Osteocyte (in vitro differentiated cells): ENCODE results near the gene ANKRD29. TPM values are rescaled to one million over a fixed set of nuclear protein-coding genes. Genes with fewer than 3 reads are reported as not detected.

ENCODE experiments used
- DNase-seq: peaks from one replicate; pipeline ENCODE4 v3.0.0; 2021; ENCODE audit warnings: mixed read lengths; ENCODE audit not compliant: unreplicated experiment; ENCODE audit errors: extremely low spot score
- H3K27ac Mint-ChIP-seq: one replicate; pipeline ENCODE4 v1.8.0; 2021; ENCODE audit warnings: mild to moderate bottlenecking, mixed read lengths; ENCODE audit not compliant: unreplicated experiment
- H3K27me3 Mint-ChIP-seq: one replicate; pipeline ENCODE4 v1.8.0; 2021; ENCODE audit warnings: mixed read lengths; ENCODE audit not compliant: unreplicated experiment
- H3K36me3 Mint-ChIP-seq: one replicate; pipeline ENCODE4 v1.8.0; 2021; ENCODE audit warnings: mixed read lengths; ENCODE audit not compliant: unreplicated experiment
- H3K4me1 Mint-ChIP-seq: one replicate; pipeline ENCODE4 v1.8.0; 2021; ENCODE audit warnings: mixed read lengths; ENCODE audit not compliant: unreplicated experiment
- H3K4me3 Mint-ChIP-seq: one replicate; pipeline ENCODE4 v1.8.0; 2021; ENCODE audit warnings: mild to moderate bottlenecking, moderate library complexity, mixed read lengths; ENCODE audit not compliant: unreplicated experiment
- H3K9me3 Mint-ChIP-seq: one replicate; pipeline ENCODE4 v1.8.0; 2021; ENCODE audit warnings: mixed read lengths; ENCODE audit not compliant: unreplicated experiment
- total RNA-seq: library from RNA; stranded (reverse); gene quantifications from 2 replicates; pipeline ENCODE4 v1.2.1, GENCODE V29; 2021
- TF ChIP-seq, protein P1 (sequence below): fragments of 200-600 bp; sonication (generic); IDR thresholded peaks from 2 replicates; pipeline ENCODE4 v1.5.0; 2021; ENCODE audit warnings: antibody characterized with exemption, mild to moderate bottlenecking, moderate library complexity

Gene ANKRD29
- total RNA-seq, 1 donor from 2014 or later: not detected

DNA sequence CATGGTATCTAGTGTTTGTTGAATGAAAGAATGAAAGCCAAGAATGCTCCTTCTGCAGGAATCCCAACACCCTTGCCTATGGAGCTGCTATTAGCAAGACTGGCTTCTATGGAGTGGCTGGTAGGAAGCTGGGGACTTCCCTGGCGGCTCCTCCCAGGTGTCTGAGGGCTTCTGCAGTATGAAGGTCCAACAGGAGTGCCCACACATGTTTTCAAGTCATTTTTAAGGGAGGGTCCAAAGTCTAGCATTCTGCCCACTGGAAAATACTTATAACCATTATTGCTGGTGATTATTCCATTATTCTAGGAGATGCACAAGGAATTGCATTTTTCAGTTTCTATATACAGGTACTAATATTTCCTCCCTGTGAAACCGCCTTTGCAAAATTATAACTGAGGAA, 54.5 kb downstream of the ANKRD29 start:
- no peak overlapping the region for H3K4me3 Mint-ChIP-seq
- no peaks in the 10 kb centered on the region for H3K36me3 Mint-ChIP-seq
- no peak overlapping the region for H3K27ac Mint-ChIP-seq
- H3K9me3 Mint-ChIP-seq: no peaks in the 10 kb centered on the region
- peaks cover 28% of the 10 kb centered on the region for H3K27me3 Mint-ChIP-seq
- H3K4me1 Mint-ChIP-seq: no peaks in the 10 kb centered on the region
- TF ChIP-seq, protein P1, sequence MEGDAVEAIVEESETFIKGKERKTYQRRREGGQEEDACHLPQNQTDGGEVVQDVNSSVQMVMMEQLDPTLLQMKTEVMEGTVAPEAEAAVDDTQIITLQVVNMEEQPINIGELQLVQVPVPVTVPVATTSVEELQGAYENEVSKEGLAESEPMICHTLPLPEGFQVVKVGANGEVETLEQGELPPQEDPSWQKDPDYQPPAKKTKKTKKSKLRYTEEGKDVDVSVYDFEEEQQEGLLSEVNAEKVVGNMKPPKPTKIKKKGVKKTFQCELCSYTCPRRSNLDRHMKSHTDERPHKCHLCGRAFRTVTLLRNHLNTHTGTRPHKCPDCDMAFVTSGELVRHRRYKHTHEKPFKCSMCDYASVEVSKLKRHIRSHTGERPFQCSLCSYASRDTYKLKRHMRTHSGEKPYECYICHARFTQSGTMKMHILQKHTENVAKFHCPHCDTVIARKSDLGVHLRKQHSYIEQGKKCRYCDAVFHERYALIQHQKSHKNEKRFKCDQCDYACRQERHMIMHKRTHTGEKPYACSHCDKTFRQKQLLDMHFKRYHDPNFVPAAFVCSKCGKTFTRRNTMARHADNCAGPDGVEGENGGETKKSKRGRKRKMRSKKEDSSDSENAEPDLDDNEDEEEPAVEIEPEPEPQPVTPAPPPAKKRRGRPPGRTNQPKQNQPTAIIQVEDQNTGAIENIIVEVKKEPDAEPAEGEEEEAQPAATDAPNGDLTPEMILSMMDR: no peak
- DNase-seq: no peak

DNA sequence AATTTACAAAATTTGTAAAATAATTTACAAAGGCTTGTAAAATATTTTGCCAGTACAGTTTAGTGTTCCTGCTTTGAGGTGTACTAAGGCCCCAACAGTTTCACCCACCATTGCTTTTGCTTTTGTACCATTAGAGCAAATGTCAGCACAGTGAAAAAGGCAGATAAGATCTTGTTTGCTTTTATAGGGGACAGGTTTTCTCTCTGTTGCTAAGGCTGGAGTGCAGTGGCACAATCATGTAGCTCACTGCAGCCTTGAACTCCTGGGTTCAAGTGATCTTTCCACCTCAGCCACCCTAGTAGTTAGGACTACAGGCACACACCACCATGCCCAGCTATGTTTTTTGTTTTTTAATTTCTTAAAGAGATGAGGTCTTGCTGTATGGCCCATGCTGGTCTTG, 56.8 kb downstream of the ANKRD29 start:
- Mint-ChIP-seq H3K9me3 (no peaks in the 10 kb centered on the region), H3K27ac (no peak overlapping the region), H3K4me1 (no peaks in the 10 kb centered on the region), H3K36me3 (no peaks in the 10 kb centered on the region), H3K27me3 (peaks cover 27% of the 10 kb centered on the region), H3K4me3 (no peak overlapping the region)
- peak; percentile 4 for DNase-seq
- TF ChIP-seq, protein P1: no peak

DNA sequence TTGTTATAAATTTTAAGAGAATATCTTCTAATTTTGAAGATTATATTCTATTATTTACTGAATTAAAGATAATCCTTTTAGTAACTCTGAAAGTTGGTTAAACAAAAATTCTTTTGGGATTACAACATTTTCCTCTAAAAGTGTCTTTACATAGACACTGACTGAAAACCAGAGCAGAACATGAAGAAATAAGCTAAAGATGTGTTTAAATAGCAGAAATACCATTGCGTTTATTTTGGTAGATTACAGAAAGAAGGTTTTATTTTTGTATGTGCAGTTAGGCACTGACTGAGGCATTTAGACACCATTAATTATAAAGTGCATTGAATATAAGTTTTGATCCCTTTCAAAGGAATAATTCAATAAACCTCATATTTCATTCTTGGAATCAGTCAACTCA, 62.9 kb downstream of the ANKRD29 start:
- Mint-ChIP-seq H3K9me3 (no peaks in the 10 kb centered on the region), H3K36me3 (no peaks in the 10 kb centered on the region), H3K27me3 (peaks cover 32% of the 10 kb centered on the region), H3K4me3 (no peak overlapping the region), H3K4me1 (no peaks in the 10 kb centered on the region), H3K27ac (no peak overlapping the region)
- no peak for DNase-seq
- TF ChIP-seq, protein P1: no peak

- no peak overlapping the region for H3K27ac Mint-ChIP-seq
- H3K4me3 Mint-ChIP-seq: no peak overlapping the region
- H3K9me3 Mint-ChIP-seq: no peaks in the 10 kb centered on the region
- peak; percentile 54 for DNase-seq
- H3K27me3 Mint-ChIP-seq: peaks cover 24% of the 10 kb centered on the region
- TF ChIP-seq, protein P1: no peak
- no peaks in the 10 kb centered on the region for H3K4me1 Mint-ChIP-seq
- no peaks in the 10 kb centered on the region for H3K36me3 Mint-ChIP-seq
Observed at GRCh38 chr18:23596183-23596582, 66.5 kb downstream of the ANKRD29 start.

DNA sequence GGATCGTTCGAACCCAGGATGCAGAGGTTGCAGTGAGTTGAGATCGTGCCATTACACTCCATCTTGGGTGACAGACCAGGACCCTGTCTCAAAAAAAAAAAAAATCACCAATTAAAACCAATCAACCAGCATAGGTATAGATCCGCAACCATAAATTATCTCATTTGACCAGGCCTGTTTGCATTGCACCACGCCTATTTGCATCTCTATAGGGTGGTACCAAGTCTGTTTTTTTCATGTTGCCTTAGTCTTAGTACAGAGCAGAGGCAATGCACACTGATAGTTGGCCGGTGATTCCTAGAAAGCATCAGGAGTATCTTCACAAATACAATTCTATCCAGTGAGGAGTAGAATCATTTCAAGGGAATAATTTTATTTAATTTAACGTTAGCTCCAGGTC, 67.1 kb downstream of the ANKRD29 start:
- H3K9me3 Mint-ChIP-seq: no peaks in the 10 kb centered on the region
- H3K27ac Mint-ChIP-seq: no peak overlapping the region
- TF ChIP-seq, protein P1: no peak
- peaks cover 18% of the 10 kb centered on the region for H3K27me3 Mint-ChIP-seq
- no peak overlapping the region for H3K4me3 Mint-ChIP-seq
- H3K4me1 Mint-ChIP-seq: no peaks in the 10 kb centered on the region
- no peaks in the 10 kb centered on the region for H3K36me3 Mint-ChIP-seq
- DNase-seq: peak; percentile 2
